ENCODE measurements around the gene SPEG.

Gene SPEG

GRCh38 chr2:219425238-219426067, 9.2 kb upstream of the SPEG start:
- DNase-seq: no peak

- DNase-seq: no peak
Measured at GRCh38 chr2:219426068-219426443, 8.6 kb upstream of the SPEG start.

- DNase-seq: no peak
Measured at GRCh38 chr2:219426534-219427136, 8.0 kb upstream of the SPEG start.

GRCh38 chr2:219428469-219428868, 6.2 kb upstream of the SPEG start:
- DNase-seq: no peak

GRCh38 chr2:219429958-219430606, 4.6 kb upstream of the SPEG start:
- no peak for DNase-seq

- no peak for DNase-seq
Measured at GRCh38 chr2:219430633-219431615, 3.7 kb upstream of the SPEG start.

GRCh38 chr2:219433666-219434467, 776 bp upstream of the SPEG start:
- peak; percentile 62 for DNase-seq

- DNase-seq: no peak
Measured at GRCh38 chr2:219434468-219434717, 250 bp upstream of the SPEG start.

- no peak for DNase-seq
Measured at GRCh38 chr2:219435701-219436100, 1.1 kb downstream of the SPEG start.

- no peak for DNase-seq
Measured at GRCh38 chr2:219436491-219436890, 1.8 kb downstream of the SPEG start.

GRCh38 chr2:219437141-219437540, 2.5 kb downstream of the SPEG start:
- no peak for DNase-seq

GRCh38 chr2:219437690-219438206, 3.1 kb downstream of the SPEG start:
- DNase-seq: no peak

GRCh38 chr2:219438453-219438852, 3.8 kb downstream of the SPEG start:
- DNase-seq: no peak

GRCh38 chr2:219439506-219439905, 4.9 kb downstream of the SPEG start:
- DNase-seq: no peak

- DNase-seq: no peak
Measured at GRCh38 chr2:219440388-219441256, 6.0 kb downstream of the SPEG start.

GRCh38 chr2:219441451-219442255, 7.0 kb downstream of the SPEG start:
- peak; percentile 68 for DNase-seq

GRCh38 chr2:219442256-219443015, 7.8 kb downstream of the SPEG start:
- DNase-seq: no peak

GRCh38 chr2:219443016-219443696, 8.5 kb downstream of the SPEG start:
- no peak for DNase-seq

GRCh38 chr2:219443697-219444023, 9.0 kb downstream of the SPEG start:
- no peak for DNase-seq
